ENCODE data around the gene COMMD1.
"Not testable (repeated sequence)": the region's sequence is repeated elsewhere in the genome, so short reads cannot be mapped to it uniquely, and the experiment has no call there.

- not testable (repeated sequence) for TF ChIP-seq POLR2A (IDR thresholded peaks at IDR 0.05; ENCODE audit: low read length); GATA1 (IDR thresholded peaks at IDR 0.05; ENCODE audit: low read depth, low read length)
Observed at GRCh38 chr2:61954856-61955255, 49.4 kb downstream of the COMMD1 start.
